IMR-90 (cell line): ENCODE measurements around the gene CDKN2B-AS1. TPM values are rescaled to one million over a fixed set of nuclear protein-coding genes. Genes with fewer than 3 reads are reported as not detected.

Source experiments
- ATAC-seq: fragments of 200-7000 bp; cut with Tn5 transposase; 2 replicates; pipeline ENCODE4 v1.9.1; 2020; ENCODE audit warnings: low read depth, mild to moderate bottlenecking, moderate library complexity
- BruUV-seq: library from RNA; stranded (reverse); fragments of 400-500 nt; replicated peaks from 2 replicates; lab custom pipeline; 2021; lab: Mats Ljungman, UMichigan
- CTCF ChIA-PET: fragments of 300-600 bp; formaldehyde crosslinking; extraction: SDS; loops from one replicate; lab custom pipeline; 2021; ENCODE audit warnings: antibody characterized with exemption; lab: Yijun Ruan, JAX
- POLR2A ChIA-PET: fragments of 300-600 bp; sonication (Branson Sonifier 250); formaldehyde crosslinking; loops from one replicate; lab custom pipeline; 2022; ENCODE audit warnings: antibody characterized with exemption; ENCODE audit not compliant: unreplicated experiment; lab: Charles Lee
- DNase-seq: peaks from one replicate; pipeline ENCODE4 v3.0.0; 2013
- H2AFZ ChIP-seq: replicated peaks from 2 replicates; pipeline ENCODE3; 2013; ENCODE audit warnings: low read length, mild to moderate bottlenecking; ENCODE audit not compliant: poor library complexity
- H2AK5ac ChIP-seq: 2 replicates; pipeline ENCODE4 v1.6.1; 2013; ENCODE audit warnings: low read depth, low read length, inconsistent platforms
- H2AK9ac ChIP-seq: replicated peaks from 2 replicates; pipeline ENCODE3; 2013; ENCODE audit warnings: mild to moderate bottlenecking, low read depth, low read length, moderate library complexity; ENCODE audit not compliant: poor library complexity
- H2BK120ac ChIP-seq: 2 replicates; pipeline ENCODE4 v1.6.1; 2013; ENCODE audit warnings: low read depth, low read length, inconsistent platforms
- H2BK15ac ChIP-seq: 3 replicates; pipeline ENCODE4 v1.6.1; 2013; ENCODE audit warnings: low read depth, low read length, inconsistent platforms
- H2BK20ac ChIP-seq: 2 replicates; pipeline ENCODE4 v1.6.1; 2013; ENCODE audit warnings: low read depth, mild to moderate bottlenecking, inconsistent platforms, low read length, moderate library complexity
- H2BK5ac ChIP-seq: 2 replicates; pipeline ENCODE4 v1.6.1; 2013; ENCODE audit warnings: mild to moderate bottlenecking, low read depth, low read length, inconsistent platforms; ENCODE audit not compliant: poor library complexity, severe bottlenecking
- H3K14ac ChIP-seq: replicated peaks from 2 replicates; pipeline ENCODE4 v1.6.1; 2013; ENCODE audit warnings: low read depth, low read length, inconsistent platforms
- H3K18ac ChIP-seq: 2 replicates; pipeline ENCODE4 v1.6.1; 2013; ENCODE audit warnings: low read depth, low read length, control low read depth
- H3K23ac ChIP-seq: 2 replicates; pipeline ENCODE4 v1.6.1; 2013; ENCODE audit warnings: low read depth, low read length, inconsistent platforms
- H3K27ac ChIP-seq: 2 replicates; pipeline ENCODE4 v1.5.1; 2013; ENCODE audit warnings: mild to moderate bottlenecking, control low read depth, low read length; ENCODE audit not compliant: insufficient read depth
- H3K27me3 ChIP-seq: 2 replicates; pipeline ENCODE4 v1.6.1; 2013; ENCODE audit warnings: low read length; ENCODE audit not compliant: control insufficient read depth, insufficient read depth
- H3K36me3 ChIP-seq: 2 replicates; pipeline ENCODE4 v1.6.1; 2013; ENCODE audit warnings: low read length, mixed read lengths; ENCODE audit not compliant: control insufficient read depth, insufficient read depth
- H3K4ac ChIP-seq: 2 replicates; pipeline ENCODE4 v1.6.1; 2013; ENCODE audit warnings: low read depth, low read length, inconsistent platforms
- H3K4me1 ChIP-seq: 2 replicates; pipeline ENCODE4 v1.6.1; 2013; ENCODE audit warnings: low read length, mixed read lengths; ENCODE audit not compliant: control insufficient read depth, insufficient read depth
- H3K4me2 ChIP-seq: 2 replicates; pipeline ENCODE4 v1.6.1; 2013; ENCODE audit warnings: low read depth, mild to moderate bottlenecking, control low read depth, low read length, moderate library complexity
- H3K4me3 ChIP-seq: 2 replicates; pipeline ENCODE4 v1.5.1; 2013; ENCODE audit warnings: low read depth, mild to moderate bottlenecking, control low read depth, low read length, moderate library complexity; ENCODE audit not compliant: insufficient read depth
- H3K56ac ChIP-seq: 2 replicates; pipeline ENCODE4 v1.6.1; 2013; ENCODE audit warnings: low read length, inconsistent platforms; ENCODE audit not compliant: insufficient read depth; ENCODE audit errors: extremely low read depth
- H3K79me1 ChIP-seq, 2 experiments: 2 replicates each; pipeline ENCODE4 v1.6.1; 2013; ENCODE audit warnings: low read length in 2 of 2, inconsistent platforms in 1 of 2, low read depth in 1 of 2
- H3K9ac ChIP-seq: 2 replicates; pipeline ENCODE4 v1.6.1; 2013; ENCODE audit warnings: low read depth, low read length, control low read depth
- H3K9me1 ChIP-seq: 2 replicates; pipeline ENCODE4 v1.6.1; 2013; ENCODE audit warnings: low read length, inconsistent platforms; ENCODE audit not compliant: insufficient read depth
- H3K9me3 ChIP-seq: 2 replicates; pipeline ENCODE4 v1.6.1; 2013; ENCODE audit warnings: low read length; ENCODE audit not compliant: control insufficient read depth, insufficient read depth
- H4K20me1 ChIP-seq: 2 replicates; pipeline ENCODE4 v1.6.1; 2013; ENCODE audit warnings: low read length, inconsistent platforms; ENCODE audit not compliant: insufficient read depth
- H4K5ac ChIP-seq: 2 replicates; pipeline ENCODE4 v1.6.1; 2013; ENCODE audit warnings: mild to moderate bottlenecking, low read depth, low read length, control low read depth
- H4K8ac ChIP-seq, 2 experiments: 2 replicates each; pipeline ENCODE4 v1.6.1; 2013; ENCODE audit warnings: low read depth in 2 of 2, low read length in 2 of 2, control low read depth in 1 of 2, inconsistent platforms in 1 of 2
- H4K91ac ChIP-seq: 2 replicates; pipeline ENCODE4 v1.6.1; 2013; ENCODE audit warnings: low read depth, low read length, inconsistent platforms; ENCODE audit not compliant: insufficient read depth
- BHLHE40 ChIP-seq: fragments of 150-350 bp; IDR thresholded peaks from 2 replicates; pipeline ENCODE4 v1.6.1; 2016; ENCODE audit warnings: mild to moderate bottlenecking, low read depth, low read length
- CEBPB ChIP-seq: IDR thresholded peaks from 2 replicates; pipeline ENCODE4 v1.6.1; 2012; ENCODE audit warnings: low read depth, low read length, improper control_type of control experiment
- CHD1 ChIP-seq: IDR thresholded peaks from 2 replicates; pipeline ENCODE4 v1.6.1; 2012; ENCODE audit warnings: low read depth, low read length, improper control_type of control experiment
- CTCF ChIP-seq: conservative IDR thresholded peaks from 2 replicates; pipeline ENCODE4 v1.5.1; 2012; ENCODE audit warnings: mild to moderate bottlenecking, low read depth, low read length, improper control_type of control experiment
- MAZ ChIP-seq: IDR thresholded peaks from 2 replicates; pipeline ENCODE4 v1.6.1; 2012; ENCODE audit warnings: low read depth, mild to moderate bottlenecking, low read length, improper control_type of control experiment, moderate library complexity, borderline replicate concordance
- MXI1 ChIP-seq: IDR thresholded peaks from 2 replicates; pipeline ENCODE4 v1.6.1; 2012; ENCODE audit warnings: low read depth, mild to moderate bottlenecking, low read length, moderate library complexity, borderline replicate concordance
- RAD21 ChIP-seq: IDR thresholded peaks from 2 replicates; pipeline ENCODE4 v1.6.1; 2012; ENCODE audit warnings: low read length, improper control_type of control experiment
- RCOR1 ChIP-seq: IDR thresholded peaks from 2 replicates; pipeline ENCODE4 v1.6.1; 2012; ENCODE audit warnings: mild to moderate bottlenecking, low read length, improper control_type of control experiment; ENCODE audit not compliant: insufficient replicate concordance
- RFX5 ChIP-seq: IDR thresholded peaks from 2 replicates; pipeline ENCODE4 v1.8.0; 2012; ENCODE audit warnings: low read depth, mild to moderate bottlenecking, low read length, moderate library complexity
- SMC3 ChIP-seq: fragments of 150-350 bp; IDR thresholded peaks from 2 replicates; pipeline ENCODE4 v1.6.1; 2016; ENCODE audit warnings: low read depth, mild to moderate bottlenecking, antibody characterized with exemption, low read length, moderate library complexity
- dilution Hi-C: fragments of 300-500 bp; cut with HindIII; formaldehyde crosslinking; loops from one replicate; pipeline ENCODE4 v1.14.3; 2018; ENCODE audit warnings: low sequenced_read_pairs; ENCODE audit not compliant: unreplicated experiment
- in situ Hi-C: fragments of 300-500 bp; cut with MboI; formaldehyde crosslinking; loops from 3 replicates; pipeline ENCODE4 v1.14.3; 2019; ENCODE audit warnings: low sequenced_read_pairs, inconsistent platforms, mixed read lengths
- intact Hi-C: fragments of 100-400 bp; cut with micrococcal nuclease; formaldehyde crosslinking; loops from 2 replicates; pipeline ENCODE4 v1.10.0; 2022
- polyA plus RNA-seq, 3 experiments: library from polyadenylated mRNA; depleted of rRNA; stranded (reverse); fragments of >200 nt; gene quantifications; 2 replicates each; pipeline ENCODE4 v1.2.3, GENCODE V29; 2012; ENCODE audit warnings: low replicate concordance in 1 of 3
- total RNA-seq: library from RNA; depleted of rRNA; stranded (reverse); fragments of >200 nt; gene quantifications from 2 replicates; pipeline ENCODE4 v1.2.3, GENCODE V29; 2012
- TF ChIP-seq, protein P1 (sequence below): fragments of 150-350 bp; IDR thresholded peaks from 2 replicates; pipeline ENCODE4 v1.6.1; 2016; ENCODE audit warnings: low read depth, mild to moderate bottlenecking, low read length, moderate library complexity, borderline replicate concordance
- TF ChIP-seq, protein P2 (sequence below): fragments of 150-350 bp; IDR thresholded peaks from 2 replicates; pipeline ENCODE4 v1.6.1; 2017; ENCODE audit warnings: mild to moderate bottlenecking, antibody characterized with exemption, low read length, low read depth

CDKN2B-AS1 gene
- total and polyA plus RNA-seq, 2 of the 4 experiments (the other 2 are of a cell fraction) = 1.0 to 1.1 TPM

GRCh38 chr9:22148528-22148875 is 153.9 kb downstream of the CDKN2B-AS1 start:
- Histone ChIP-seq H4K5ac (no peak overlapping the region; the same call in 1 of the 2 replicates), H3K23ac (no peak overlapping the region), H3K9ac (no peak overlapping the region), H2AK9ac (no peak overlapping the region), H3K27ac (peak overlapping the region; percentile 3; the same call in 1 of the 2 replicates), H2BK20ac (peak overlapping the region; percentile 64; the same call in 1 of the 2 replicates), H2BK5ac (peak overlapping the region; percentile 16), H3K36me3 (no peaks in the 10 kb centered on the region), H4K20me1 (no peaks in the 10 kb centered on the region), H2BK120ac (peak overlapping the region; percentile 22), H3K56ac (no peak overlapping the region), H3K79me1 (no peaks in the 10 kb centered on the region), H4K91ac (no peak overlapping the region), H3K9me3 (no peaks in the 10 kb centered on the region), H2AK5ac (no peak overlapping the region), H3K27me3 (no peaks in the 10 kb centered on the region), H2BK15ac (peak overlapping the region; percentile 16; the same call in 2 of the 3 replicates), H3K18ac (peak overlapping the region; percentile 8), H3K14ac (no peak overlapping the region), H3K4me1 (peaks cover 5% of the 10 kb centered on the region), H3K4me3 (no peak overlapping the region), H4K8ac (peak overlapping the region in 1 of 2 experiments; percentile 12; a peak in 2 of 4 replicates), H3K4ac (0 out of 2 replicates have a peak overlapping the region, but pooled peaks have one; percentile 38), H3K9me1 (no peaks in the 10 kb centered on the region; the same call in 1 of the 2 replicates), H2AFZ (no peak overlapping the region), H3K4me2 (0 out of 2 replicates have a peak overlapping the region, but pooled peaks have one; percentile 3)
- POLR2A ChIA-PET = no interaction called here
- intact Hi-C loops (no loop called here), dilution Hi-C loops (no loop called here), in situ Hi-C loops (no loop called here)
- ATAC-seq (peak; percentile 6; the same call in 1 of the 2 replicates), DNase-seq (no peak)
- no TSS peak for BruUV-seq
- CTCF ChIA-PET = interaction anchor here (0.6 to 1.4 kb wide), 3 partner anchors 66 to 114 kb away, joined by 3 to 8 read pairs (median 3); no protein-coding TSS in a partner anchor
- TF ChIP-seq CEBPB (no peak), MXI1 (no peak), CTCF (no peak), RAD21 (no peak), BHLHE40 (no peak), CHD1 (no peak), RCOR1 (no peak), SMC3 (no peak), MAZ (no peak), RFX5 (no peak)
- TF ChIP-seq, protein P1, sequence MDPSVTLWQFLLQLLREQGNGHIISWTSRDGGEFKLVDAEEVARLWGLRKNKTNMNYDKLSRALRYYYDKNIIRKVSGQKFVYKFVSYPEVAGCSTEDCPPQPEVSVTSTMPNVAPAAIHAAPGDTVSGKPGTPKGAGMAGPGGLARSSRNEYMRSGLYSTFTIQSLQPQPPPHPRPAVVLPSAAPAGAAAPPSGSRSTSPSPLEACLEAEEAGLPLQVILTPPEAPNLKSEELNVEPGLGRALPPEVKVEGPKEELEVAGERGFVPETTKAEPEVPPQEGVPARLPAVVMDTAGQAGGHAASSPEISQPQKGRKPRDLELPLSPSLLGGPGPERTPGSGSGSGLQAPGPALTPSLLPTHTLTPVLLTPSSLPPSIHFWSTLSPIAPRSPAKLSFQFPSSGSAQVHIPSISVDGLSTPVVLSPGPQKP = no peak
- TF ChIP-seq, protein P2, sequence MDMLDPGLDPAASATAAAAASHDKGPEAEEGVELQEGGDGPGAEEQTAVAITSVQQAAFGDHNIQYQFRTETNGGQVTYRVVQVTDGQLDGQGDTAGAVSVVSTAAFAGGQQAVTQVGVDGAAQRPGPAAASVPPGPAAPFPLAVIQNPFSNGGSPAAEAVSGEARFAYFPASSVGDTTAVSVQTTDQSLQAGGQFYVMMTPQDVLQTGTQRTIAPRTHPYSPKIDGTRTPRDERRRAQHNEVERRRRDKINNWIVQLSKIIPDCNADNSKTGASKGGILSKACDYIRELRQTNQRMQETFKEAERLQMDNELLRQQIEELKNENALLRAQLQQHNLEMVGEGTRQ = no peak
